ENCODE results near the gene INPP5D. TPM values are rescaled to one million over a fixed set of nuclear protein-coding genes. Genes with fewer than 3 reads are reported as not detected.

The INPP5D gene
- total and polyA plus RNA-seq, 2 donors (not counting 3 experiments of a cell fraction or from before 2014, with no cell fraction given) = 13.9 to 46.6 TPM

DNA sequence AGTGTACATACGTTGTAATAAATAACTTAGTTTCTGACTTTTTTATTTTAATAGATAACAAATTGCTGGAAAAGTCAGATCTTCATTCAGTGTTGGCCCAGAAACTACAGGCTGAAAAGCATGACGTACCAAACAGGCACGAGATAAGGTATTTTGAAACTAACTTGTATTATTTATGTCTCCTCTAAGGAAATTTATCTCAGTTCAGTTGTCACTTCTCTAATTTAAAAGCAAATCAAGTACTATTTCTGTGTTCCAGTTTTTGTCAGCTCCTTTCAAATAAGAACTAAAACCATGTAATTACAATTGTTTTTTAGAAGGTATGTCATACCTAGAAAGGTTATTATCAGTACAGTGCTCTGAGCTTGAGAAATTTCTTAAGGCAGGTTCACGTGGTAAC is 195.9 kb downstream of the INPP5D start:
- DNase-seq (ENCODE audit: low read depth, low spot score) (no peak), FAIRE-seq (no peak)
- Histone ChIP-seq H3K36me3 (ENCODE audit: control insufficient read depth in 2 of 2, extremely low read depth in 1 of 2, insufficient read depth in 2 of 2, low read length in 2 of 2) (peaks cover 12 to 16% of the 10 kb centered on the region in 2 experiments), H2AFZ (ENCODE audit: low read depth, low read length) (no peak overlapping the region), H3K4me1 (ENCODE audit: control insufficient read depth, extremely low read depth, insufficient read depth, low read length) (peaks cover 17% of the 10 kb centered on the region), H3K4me3 (replicated peaks in 1 of 3; ENCODE audit: insufficient read depth in 1 of 3, low read depth in 1 of 3, low read length in 3 of 3) (no peak overlapping the region), H3K79me2 (ENCODE audit: control insufficient read depth, insufficient read depth, low read length) (peaks cover 59% of the 10 kb centered on the region), H3K9me3 (replicated peaks; ENCODE audit: control insufficient read depth, insufficient read depth, low read length) (no peaks in the 10 kb centered on the region), H3K9me1 (replicated peaks; ENCODE audit: control insufficient read depth, extremely low read depth, insufficient read depth, low read length) (no peaks in the 10 kb centered on the region), H3K9ac (replicated peaks; ENCODE audit: extremely low read depth, insufficient read depth, low read length) (no peak overlapping the region), H3K4me2 (ENCODE audit: insufficient read depth, low read length) (no peak overlapping the region), H4K20me1 (replicated peaks; ENCODE audit: control insufficient read depth, extremely low read depth, insufficient read depth, low read length) (no peaks in the 10 kb centered on the region), H3K27ac (ENCODE audit: insufficient read depth, low read depth, low read length) (no peak overlapping the region), H3K27me3 (ENCODE audit: control insufficient read depth in 2 of 2, insufficient read depth in 2 of 2, low read length in 2 of 2) (no peaks in the 10 kb centered on the region)
- intact Hi-C loops (cut with micrococcal nuclease) = loop anchor here (10.0 kb wide), 1 partner anchor 271 kb away; no protein-coding TSS in a partner anchor
- BruUV-seq (replicated peaks) = no TSS peak
- ChIA-PET POLR2A (no interaction called here), CTCF (no interaction called here)
- TF ChIP-seq POLR2AphosphoS5 (IDR thresholded peaks at IDR 0.05; ENCODE audit: insufficient read depth, low read depth, low read length) (no peak), JUN (IDR thresholded peaks at IDR 0.05; ENCODE audit: borderline replicate concordance, insufficient read depth, insufficient read length, low read depth) (no peak), POLR2A (IDR thresholded peaks at IDR 0.05; ENCODE audit: low read depth, low read length) (no peak), MYC (IDR thresholded peaks at IDR 0.05; ENCODE audit: low read depth, low read length) (no peak), GATA2 (IDR thresholded peaks at IDR 0.05; ENCODE audit: insufficient read depth, insufficient read length, low read depth, low read length) (no peak), FOS (IDR thresholded peaks at IDR 0.05; ENCODE audit: borderline replicate concordance, insufficient read depth, low read length) (no peak), EZH2 (IDR thresholded peaks at IDR 0.05; ENCODE audit: borderline replicate concordance, low read depth, low read length, severe bottlenecking) (no peak)
- TF ChIP-seq, protein P1, sequence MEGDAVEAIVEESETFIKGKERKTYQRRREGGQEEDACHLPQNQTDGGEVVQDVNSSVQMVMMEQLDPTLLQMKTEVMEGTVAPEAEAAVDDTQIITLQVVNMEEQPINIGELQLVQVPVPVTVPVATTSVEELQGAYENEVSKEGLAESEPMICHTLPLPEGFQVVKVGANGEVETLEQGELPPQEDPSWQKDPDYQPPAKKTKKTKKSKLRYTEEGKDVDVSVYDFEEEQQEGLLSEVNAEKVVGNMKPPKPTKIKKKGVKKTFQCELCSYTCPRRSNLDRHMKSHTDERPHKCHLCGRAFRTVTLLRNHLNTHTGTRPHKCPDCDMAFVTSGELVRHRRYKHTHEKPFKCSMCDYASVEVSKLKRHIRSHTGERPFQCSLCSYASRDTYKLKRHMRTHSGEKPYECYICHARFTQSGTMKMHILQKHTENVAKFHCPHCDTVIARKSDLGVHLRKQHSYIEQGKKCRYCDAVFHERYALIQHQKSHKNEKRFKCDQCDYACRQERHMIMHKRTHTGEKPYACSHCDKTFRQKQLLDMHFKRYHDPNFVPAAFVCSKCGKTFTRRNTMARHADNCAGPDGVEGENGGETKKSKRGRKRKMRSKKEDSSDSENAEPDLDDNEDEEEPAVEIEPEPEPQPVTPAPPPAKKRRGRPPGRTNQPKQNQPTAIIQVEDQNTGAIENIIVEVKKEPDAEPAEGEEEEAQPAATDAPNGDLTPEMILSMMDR (IDR thresholded peaks at IDR 0.05; ENCODE audit: extremely low read depth in 1 of 2, insufficient read depth in 1 of 2, low read depth in 1 of 2, low read length in 2 of 2) = no peak
- TF ChIP-seq, protein P2, sequence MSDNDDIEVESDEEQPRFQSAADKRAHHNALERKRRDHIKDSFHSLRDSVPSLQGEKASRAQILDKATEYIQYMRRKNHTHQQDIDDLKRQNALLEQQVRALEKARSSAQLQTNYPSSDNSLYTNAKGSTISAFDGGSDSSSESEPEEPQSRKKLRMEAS (IDR thresholded peaks at IDR 0.05; ENCODE audit: insufficient read depth, insufficient read length) = no peak
- dilution Hi-C loops (cut with MboI; ENCODE audit: extremely low pct_ligation_motif_present, low sequenced_read_pairs) = no loop called here

Small RNA genes within 50 kb of the gene (small RNA-seq; reads per million reads assigned to genes)
- not detected for gene RN7SL32P (ENCODE audit: insufficient read depth, insufficient read length, low read depth, low replicate concordance)

Other genes with a start within 250 kb of the INPP5D start
- gene SNORC, start 190.1 kb upstream of the INPP5D start, total RNA-seq = 2.6 and 4.0 TPM in 2 replicates
- 1.4 and 2.5 TPM in 2 replicates for gene SNORC, start 190.1 kb upstream of the INPP5D start, polyA plus RNA-seq
- gene NGEF, start 47.1 kb upstream of the INPP5D start, total RNA-seq = 0.18 and 0.22 TPM in 2 replicates
- 0.13 and 0.41 TPM in 2 replicates for gene NGEF, start 47.1 kb upstream of the INPP5D start, polyA plus RNA-seq
- gene NEU2, start 27.7 kb upstream of the INPP5D start, total RNA-seq = not detected in 2 replicates
- gene NEU2, start 27.7 kb upstream of the INPP5D start, polyA plus RNA-seq = not detected in 2 replicates
- gene ATG16L1, start 191.3 kb downstream of the INPP5D start, total RNA-seq = 29.8 and 30.2 TPM in 2 replicates
- 14.1 and 18.1 TPM in 2 replicates for gene ATG16L1, start 191.3 kb downstream of the INPP5D start, polyA plus RNA-seq
- not detected in 2 replicates for gene SAG, start 247.5 kb downstream of the INPP5D start, total RNA-seq
- gene SAG, start 247.5 kb downstream of the INPP5D start, polyA plus RNA-seq = not detected in 2 replicates

Measured in endothelial cell of umbilical vein (primary cell).